GM12865 (cell line): ENCODE results near the gene PRDM5.

Source experiments
- DNase-seq: peaks from one replicate; pipeline ENCODE4 v3.0.0; 2010; ENCODE audit warnings: low read depth
- H3K4me3 ChIP-seq: 2 replicates; pipeline ENCODE4 v1.5.1; 2011; ENCODE audit warnings: mild to moderate bottlenecking, low read depth, low read length, control low read depth
- TF ChIP-seq, protein P1 (sequence below): IDR thresholded peaks from 2 replicates; pipeline ENCODE4 v1.5.1; 2011; ENCODE audit warnings: low read length, control low read depth, low read depth, inconsistent platforms; ENCODE audit not compliant: insufficient read depth; ENCODE audit errors: missing control alignments

PRDM5 gene

DNA sequence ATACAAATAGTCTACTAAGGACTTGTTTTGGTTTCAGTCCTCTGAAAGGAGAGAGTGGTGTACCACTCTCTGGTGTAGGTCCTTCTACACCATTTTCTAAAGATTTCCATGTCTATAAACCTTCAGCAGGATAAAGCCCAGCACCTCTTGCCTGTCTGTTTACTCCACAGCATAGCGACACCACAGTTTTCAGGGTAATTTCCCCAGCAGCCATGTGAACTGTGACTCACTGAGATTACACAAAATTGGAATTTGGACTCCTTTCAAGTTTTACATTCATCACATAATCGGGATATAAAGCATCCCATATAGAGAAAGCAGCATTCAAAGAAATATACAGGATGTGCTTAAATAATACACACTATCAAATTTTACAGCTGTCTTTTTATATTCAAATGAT lies 229.6 kb downstream of the PRDM5 start:
- no peak overlapping the region for H3K4me3 ChIP-seq
- TF ChIP-seq, protein P1, sequence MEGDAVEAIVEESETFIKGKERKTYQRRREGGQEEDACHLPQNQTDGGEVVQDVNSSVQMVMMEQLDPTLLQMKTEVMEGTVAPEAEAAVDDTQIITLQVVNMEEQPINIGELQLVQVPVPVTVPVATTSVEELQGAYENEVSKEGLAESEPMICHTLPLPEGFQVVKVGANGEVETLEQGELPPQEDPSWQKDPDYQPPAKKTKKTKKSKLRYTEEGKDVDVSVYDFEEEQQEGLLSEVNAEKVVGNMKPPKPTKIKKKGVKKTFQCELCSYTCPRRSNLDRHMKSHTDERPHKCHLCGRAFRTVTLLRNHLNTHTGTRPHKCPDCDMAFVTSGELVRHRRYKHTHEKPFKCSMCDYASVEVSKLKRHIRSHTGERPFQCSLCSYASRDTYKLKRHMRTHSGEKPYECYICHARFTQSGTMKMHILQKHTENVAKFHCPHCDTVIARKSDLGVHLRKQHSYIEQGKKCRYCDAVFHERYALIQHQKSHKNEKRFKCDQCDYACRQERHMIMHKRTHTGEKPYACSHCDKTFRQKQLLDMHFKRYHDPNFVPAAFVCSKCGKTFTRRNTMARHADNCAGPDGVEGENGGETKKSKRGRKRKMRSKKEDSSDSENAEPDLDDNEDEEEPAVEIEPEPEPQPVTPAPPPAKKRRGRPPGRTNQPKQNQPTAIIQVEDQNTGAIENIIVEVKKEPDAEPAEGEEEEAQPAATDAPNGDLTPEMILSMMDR = no peak
- no peak for DNase-seq

- no peak overlapping the region for H3K4me3 ChIP-seq
- no peak for DNase-seq
- TF ChIP-seq, protein P1 = no peak
These were observed 231.0 kb downstream of the PRDM5 start for GRCh38 chr4:120691536-120691935.

DNA sequence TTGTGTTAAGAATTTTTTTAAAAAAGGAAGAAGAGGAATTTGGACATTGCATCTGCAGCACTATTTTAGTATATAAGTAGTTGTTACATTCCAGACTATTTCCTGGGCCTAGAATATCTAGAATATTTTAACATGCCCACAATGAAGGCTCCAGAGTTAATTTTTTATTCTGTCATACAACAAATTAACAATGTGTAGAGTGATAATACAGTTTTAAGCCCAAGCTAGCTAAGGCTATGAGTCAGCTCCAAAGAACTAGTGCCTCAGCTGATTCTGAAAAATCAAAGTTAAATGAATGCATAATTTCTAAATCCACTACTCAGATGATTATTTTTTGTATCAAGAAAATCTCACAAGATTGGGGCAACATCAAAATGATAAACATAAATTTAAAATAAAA lies 231.4 kb downstream of the PRDM5 start:
- H3K4me3 ChIP-seq = no peak overlapping the region
- no peak for DNase-seq
- TF ChIP-seq, protein P1 = no peak

- no peak overlapping the region for H3K4me3 ChIP-seq
- TF ChIP-seq, protein P1 = no peak
- DNase-seq = no peak
These were observed 233.7 kb downstream of the PRDM5 start for GRCh38 chr4:120688791-120689190.

- DNase-seq = no peak
- TF ChIP-seq, protein P1 = no peak
- no peak overlapping the region for H3K4me3 ChIP-seq
These were observed 236.7 kb downstream of the PRDM5 start for GRCh38 chr4:120685756-120686278.

DNA sequence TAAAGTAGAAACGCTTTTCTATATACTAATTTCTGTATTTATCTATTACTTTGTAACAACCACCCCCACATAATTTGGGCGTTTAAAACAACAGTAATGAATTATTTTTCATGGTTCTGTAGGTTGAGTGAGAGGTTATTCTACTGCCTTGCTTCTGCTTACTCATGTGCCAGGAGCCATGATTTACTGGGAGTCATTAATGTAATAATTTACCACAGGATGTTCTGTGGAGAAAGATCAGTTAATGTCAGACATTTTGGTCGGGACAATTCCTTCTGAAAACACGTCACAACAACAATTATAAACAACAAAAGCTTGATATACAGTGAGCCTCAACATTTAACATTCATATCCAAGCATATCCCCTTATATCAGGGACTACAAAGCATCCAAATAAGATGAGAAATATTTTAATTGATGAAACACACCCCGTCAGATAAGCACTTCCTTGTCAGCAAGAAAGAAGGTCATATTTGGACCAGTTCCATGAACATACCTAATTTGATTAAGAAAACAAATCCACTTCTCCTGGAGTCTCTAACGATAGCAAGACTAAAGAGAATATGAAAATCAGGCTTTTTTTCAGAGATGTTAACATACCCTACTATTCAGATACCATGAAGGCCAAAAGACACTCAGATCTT lies 238.5 kb downstream of the PRDM5 start:
- TF ChIP-seq, protein P1 = no peak
- no peak overlapping the region for H3K4me3 ChIP-seq
- DNase-seq = no peak

DNA sequence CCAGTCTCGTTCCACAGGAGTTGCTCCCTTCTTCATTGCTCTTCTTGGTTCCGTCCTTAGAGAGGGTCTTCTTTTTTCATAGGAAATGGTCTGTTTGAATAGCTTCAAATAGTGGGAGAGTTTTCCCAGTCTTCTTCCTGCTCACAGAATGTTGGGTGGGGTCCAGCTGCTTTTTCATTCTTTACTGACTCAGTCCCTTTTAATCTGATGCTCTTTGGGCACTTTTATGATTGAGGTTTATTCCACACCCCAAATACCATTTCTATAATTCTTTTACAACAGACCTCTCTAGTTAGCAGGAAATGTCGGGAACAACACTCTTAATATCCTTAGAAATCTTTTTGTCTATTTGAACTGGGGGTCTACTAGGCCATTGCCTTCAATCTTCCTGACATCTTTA lies 239.5 kb downstream of the PRDM5 start:
- DNase-seq = no peak
- TF ChIP-seq, protein P1 = no peak
- no peak overlapping the region for H3K4me3 ChIP-seq
